SK-N-SH (cell line): Measurements from ENCODE around the gene FOXP1. TPM values are rescaled to one million over a fixed set of nuclear protein-coding genes. Genes with fewer than 3 reads are reported as not detected.

Source experiments
- CTCF ChIA-PET: fragments of 300-600, 350-600 bp; formaldehyde crosslinking; extraction: SDS; loops from one replicate; lab custom pipeline; 2021; lab: Yijun Ruan, JAX
- POLR2A ChIA-PET: fragments of 350-600 bp; sonication (Branson Sonifier 250); formaldehyde crosslinking; extraction: SDS; loops from one replicate; lab custom pipeline; 2020; ENCODE audit warnings: antibody characterized with exemption, inconsistent platforms; lab: Yijun Ruan, JAX
- DNase-seq: peaks from one replicate; pipeline ENCODE4 v3.0.0; 2012
- H2AFZ ChIP-seq: fragments of 200-600 bp; sonication (generic); 2 replicates; pipeline ENCODE4 v1.8.1; 2016; ENCODE audit warnings: antibody characterized with exemption, mild to moderate bottlenecking, low read depth
- H3F3A ChIP-seq: fragments of 200-600 bp; sonication (generic); replicated peaks from 2 replicates; pipeline ENCODE3; 2016; ENCODE audit warnings: antibody characterized with exemption, mild to moderate bottlenecking; ENCODE audit not compliant: insufficient read depth
- H3K27ac ChIP-seq, 2 experiments: fragments of 200-500 bp in 1 of 2; fragments of 200-600 bp in 1 of 2; sonication (Bioruptor generic) in 1 of 2; sonication (generic), shearing (Covaris generic) in 1 of 2; 2 replicates each; pipeline versions ENCODE4 v1.5.1 to v1.6.1; 2014 to 2016; ENCODE audit warnings: low read depth in 2 of 2, inconsistent platforms in 1 of 2, low read length in 1 of 2, mild to moderate bottlenecking in 1 of 2, mixed read lengths in 1 of 2
- H3K27me3 ChIP-seq: fragments of 200-600 bp; sonication (generic), shearing (Covaris generic); 2 replicates; pipeline ENCODE4 v1.6.1; 2016; ENCODE audit warnings: mixed run types; ENCODE audit not compliant: insufficient read depth
- H3K36me3 ChIP-seq, 2 experiments: fragments of 200-500 bp in 1 of 2; fragments of 200-600 bp in 1 of 2; sonication (Bioruptor generic) in 1 of 2; sonication (generic) in 1 of 2; replicated peaks in 1 of 2; 2 replicates each; pipeline versions ENCODE3 to v1.5.1; 2014 to 2016; ENCODE audit warnings: low read length in 1 of 2, mild to moderate bottlenecking in 1 of 2; ENCODE audit not compliant: insufficient read depth in 2 of 2, control insufficient read depth in 1 of 2
- H3K4me1 ChIP-seq, 2 experiments: fragments of 200-500 bp in 1 of 2; fragments of 200-600 bp in 1 of 2; sonication (Bioruptor generic) in 1 of 2; sonication (generic), shearing (Covaris generic) in 1 of 2; 2 replicates each; pipeline versions ENCODE4 v1.5.1 to v1.6.1; 2014 to 2016; ENCODE audit warnings: low read depth in 1 of 2, low read length in 1 of 2, mixed run types in 1 of 2; ENCODE audit not compliant: insufficient read depth in 2 of 2, control insufficient read depth in 1 of 2
- H3K4me2 ChIP-seq: fragments of 200-600 bp; sonication (generic), shearing (Covaris generic); 2 replicates; pipeline ENCODE4 v1.6.1; 2017; ENCODE audit warnings: mixed run types
- H3K4me3 ChIP-seq, 2 experiments: fragments of 200-500 bp in 1 of 2; fragments of 200-600 bp in 1 of 2; sonication (Bioruptor generic) in 1 of 2; sonication (generic), shearing (Covaris generic) in 1 of 2; 2 replicates each; pipeline versions ENCODE4 v1.5.1 to v1.8.1; 2014 to 2016; ENCODE audit warnings: low read depth in 2 of 2, inconsistent platforms in 1 of 2, low read length in 1 of 2, mild to moderate bottlenecking in 1 of 2, mixed read lengths in 1 of 2, moderate library complexity in 1 of 2
- H3K79me2 ChIP-seq: fragments of 200-600 bp; sonication (generic); 2 replicates; pipeline ENCODE4 v1.8.1; 2017; ENCODE audit warnings: mild to moderate bottlenecking; ENCODE audit not compliant: insufficient read depth
- H3K9ac ChIP-seq: fragments of 200-600 bp; sonication (generic); 2 replicates; pipeline ENCODE4 v1.6.1; 2017; ENCODE audit warnings: mixed run types
- H3K9me2 ChIP-seq: fragments of 200-600 bp; sonication (generic); 2 replicates; pipeline ENCODE4 v1.6.1; 2017; ENCODE audit warnings: mixed run types
- H3K9me3 ChIP-seq: fragments of 200-600 bp; sonication (generic); 2 replicates; pipeline ENCODE4 v1.6.1; 2017; ENCODE audit warnings: mixed run types, mild to moderate bottlenecking, moderate library complexity
- H4K20me1 ChIP-seq: fragments of 200-600 bp; sonication (generic); 2 replicates; pipeline ENCODE4 v1.6.1; 2017; ENCODE audit warnings: mild to moderate bottlenecking, mixed run types; ENCODE audit not compliant: insufficient read depth
- FOXJ3 ChIP-seq: sonication (generic); formaldehyde crosslinking; IDR thresholded peaks from 2 replicates; pipeline ENCODE4 v1.5.1; 2020; ENCODE audit warnings: mild to moderate bottlenecking, missing genetic modification reagents
- FOXM1 ChIP-seq: IDR thresholded peaks from 2 replicates; pipeline ENCODE4 v1.4.0; 2012; ENCODE audit warnings: low read depth, mild to moderate bottlenecking
- GABPA ChIP-seq: IDR thresholded peaks from 2 replicates; pipeline ENCODE4 v1.4.0; 2012; ENCODE audit warnings: low read depth, mild to moderate bottlenecking
- JUND ChIP-seq: IDR thresholded peaks from 2 replicates; pipeline ENCODE4 v1.4.0; 2012
- MAX ChIP-seq: IDR thresholded peaks from 2 replicates; pipeline ENCODE4 v1.4.0; 2012; ENCODE audit warnings: low read depth
- MXI1 ChIP-seq: IDR thresholded peaks from 2 replicates; pipeline ENCODE4 v1.6.1; 2012; ENCODE audit warnings: mild to moderate bottlenecking, low read depth, low read length, improper control_type of control experiment
- NRF1 ChIP-seq: IDR thresholded peaks from 2 replicates; pipeline ENCODE4 v1.6.1; 2012; ENCODE audit warnings: low read depth, mild to moderate bottlenecking, low read length
- RAD21 ChIP-seq: IDR thresholded peaks from 2 replicates; pipeline ENCODE4 v1.6.1; 2012; ENCODE audit warnings: mild to moderate bottlenecking, low read length
- RCOR1 ChIP-seq: fragments of 150-350 bp; IDR thresholded peaks from 2 replicates; pipeline ENCODE4 v1.6.1; 2017; ENCODE audit warnings: antibody characterized with exemption, low read length
- RFX5 ChIP-seq: IDR thresholded peaks from 2 replicates; pipeline ENCODE4 v1.6.1; 2012; ENCODE audit warnings: mild to moderate bottlenecking, improper control_type of control experiment, low read length
- SMC3 ChIP-seq: IDR thresholded peaks from 2 replicates; pipeline ENCODE4 v1.6.1; 2012; ENCODE audit warnings: low read depth, low read length, improper control_type of control experiment
- TAF1 ChIP-seq: IDR thresholded peaks from 2 replicates; pipeline ENCODE4 v1.6.1; 2012; ENCODE audit warnings: low read depth, mild to moderate bottlenecking, low read length, moderate library complexity, borderline replicate concordance
- TCF12 ChIP-seq: IDR thresholded peaks from 2 replicates; pipeline ENCODE4 v1.4.0; 2012
- USF2 ChIP-seq: fragments of 150-350 bp; IDR thresholded peaks from 2 replicates; pipeline ENCODE4 v1.6.1; 2017; ENCODE audit warnings: antibody characterized with exemption, low read length, low read depth, borderline replicate concordance
- WGBS: methylation state at CpG from one replicate; pipeline ENCODE4 v1.1.6; 2017; ENCODE audit warnings: low lambda C conversion rate; 5-methylcytosine and 5-hydroxymethylcytosine counted together
- polyA plus RNA-seq, 3 experiments: library from polyadenylated mRNA; depleted of rRNA; stranded (reverse); fragments of >200 nt; gene quantifications; 2 replicates each; pipeline ENCODE4 v1.2.3, GENCODE V29; 2012
- TF ChIP-seq, protein P1 (sequence below): fragments of 200-600 bp; sonication (generic); IDR thresholded peaks from 2 replicates; pipeline ENCODE4 v1.6.1; 2017; ENCODE audit warnings: antibody characterized with exemption, mild to moderate bottlenecking, moderate library complexity
- TF ChIP-seq, protein P2 (sequence below): fragments of 150-350 bp; IDR thresholded peaks from 2 replicates; pipeline ENCODE4 v1.6.1; 2016; ENCODE audit warnings: mild to moderate bottlenecking, low read depth, low read length

FOXP1 gene
- polyA plus RNA-seq, 1 of the 3 experiments (the other 2 are of a cell fraction): 8.8 TPM

- no peak for DNase-seq
- no peak overlapping the region for H2AFZ ChIP-seq
- H3K4me2 ChIP-seq: no peak overlapping the region
- no peaks in the 10 kb centered on the region for H4K20me1 ChIP-seq
- no peaks in the 10 kb centered on the region for H3K9me3 ChIP-seq
- peaks cover 24 to 44% of the 10 kb centered on the region in 2 experiments for H3K4me1 ChIP-seq
- no peaks in the 10 kb centered on the region for H3K27me3 ChIP-seq
- H3F3A ChIP-seq: peaks cover 14% of the 10 kb centered on the region
- no peak overlapping the region; a peak in 1 of 4 replicates for H3K27ac ChIP-seq
- H3K4me3 ChIP-seq: no peak overlapping the region
- 91% methylated on average over 4 of the region's 4 CpGs for WGBS
- peaks cover 95% of the 10 kb centered on the region for H3K79me2 ChIP-seq
- POLR2A ChIA-PET: no interaction called here
- TF ChIP-seq MAX (no peak), NRF1 (no peak), RCOR1 (no peak), RAD21 (no peak), FOXJ3 (CRISPR knock-in tag) (no peak), JUND (no peak)
- TF ChIP-seq, all 33 proteins: peak for 0
- Histone ChIP-seq H3K36me3 (no peaks in the 10 kb centered on the region), H3K9ac (no peak overlapping the region), H3K9me2 (no peaks in the 10 kb centered on the region)
- CTCF ChIA-PET: interaction anchor here (1.0 kb wide), 1 partner anchor 140 kb away, joined by 3 read pairs; no protein-coding TSS in a partner anchor
These were observed 137.3 kb downstream of the FOXP1 start for GRCh38 chr3:71446260-71446659.

GRCh38 chr3:71444861-71445259 is 138.7 kb downstream of the FOXP1 start:
- ChIA-PET CTCF (interaction anchor here (1.0 to 1.4 kb wide), 3 partner anchors 14 to 374 kb away, joined by 3 to 5 read pairs (median 5); no protein-coding TSS in a partner anchor), POLR2A (interaction anchor here (0.5 to 1.3 kb wide), 2 partner anchors 82 to 97 kb away, joined by 3 to 5 read pairs; no protein-coding TSS in a partner anchor)
- no peak for DNase-seq
- H2AFZ ChIP-seq: no peak overlapping the region
- H3F3A ChIP-seq: peaks cover 14% of the 10 kb centered on the region
- peaks cover 24 to 44% of the 10 kb centered on the region in 2 experiments for H3K4me1 ChIP-seq
- H3K9ac ChIP-seq: no peak overlapping the region; the same call in 1 of the 2 replicates
- no peaks in the 10 kb centered on the region for H3K27me3 ChIP-seq
- peak overlapping the region; percentile 73 to 93 for H3K27ac ChIP-seq
- WGBS: 54% methylated on average over 4 of the region's 4 CpGs
- H3K4me2 ChIP-seq: peak overlapping the region; percentile 49
- peak overlapping the region in 1 of 2 experiments; percentile 33; a peak in 2 of 4 replicates for H3K4me3 ChIP-seq
- no peaks in the 10 kb centered on the region for H3K36me3 ChIP-seq
- no peaks in the 10 kb centered on the region for H3K9me3 ChIP-seq
- peaks cover 96% of the 10 kb centered on the region for H3K79me2 ChIP-seq
- TF ChIP-seq RFX5 (no peak), MAX (no peak), USF2 (no peak), SMC3 (no peak), GABPA (no peak), MXI1 (no peak), TAF1 (no peak), TCF12 (no peak), FOXM1 (no peak)
- TF ChIP-seq, protein P1, sequence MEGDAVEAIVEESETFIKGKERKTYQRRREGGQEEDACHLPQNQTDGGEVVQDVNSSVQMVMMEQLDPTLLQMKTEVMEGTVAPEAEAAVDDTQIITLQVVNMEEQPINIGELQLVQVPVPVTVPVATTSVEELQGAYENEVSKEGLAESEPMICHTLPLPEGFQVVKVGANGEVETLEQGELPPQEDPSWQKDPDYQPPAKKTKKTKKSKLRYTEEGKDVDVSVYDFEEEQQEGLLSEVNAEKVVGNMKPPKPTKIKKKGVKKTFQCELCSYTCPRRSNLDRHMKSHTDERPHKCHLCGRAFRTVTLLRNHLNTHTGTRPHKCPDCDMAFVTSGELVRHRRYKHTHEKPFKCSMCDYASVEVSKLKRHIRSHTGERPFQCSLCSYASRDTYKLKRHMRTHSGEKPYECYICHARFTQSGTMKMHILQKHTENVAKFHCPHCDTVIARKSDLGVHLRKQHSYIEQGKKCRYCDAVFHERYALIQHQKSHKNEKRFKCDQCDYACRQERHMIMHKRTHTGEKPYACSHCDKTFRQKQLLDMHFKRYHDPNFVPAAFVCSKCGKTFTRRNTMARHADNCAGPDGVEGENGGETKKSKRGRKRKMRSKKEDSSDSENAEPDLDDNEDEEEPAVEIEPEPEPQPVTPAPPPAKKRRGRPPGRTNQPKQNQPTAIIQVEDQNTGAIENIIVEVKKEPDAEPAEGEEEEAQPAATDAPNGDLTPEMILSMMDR: no peak
- TF ChIP-seq, protein P2, sequence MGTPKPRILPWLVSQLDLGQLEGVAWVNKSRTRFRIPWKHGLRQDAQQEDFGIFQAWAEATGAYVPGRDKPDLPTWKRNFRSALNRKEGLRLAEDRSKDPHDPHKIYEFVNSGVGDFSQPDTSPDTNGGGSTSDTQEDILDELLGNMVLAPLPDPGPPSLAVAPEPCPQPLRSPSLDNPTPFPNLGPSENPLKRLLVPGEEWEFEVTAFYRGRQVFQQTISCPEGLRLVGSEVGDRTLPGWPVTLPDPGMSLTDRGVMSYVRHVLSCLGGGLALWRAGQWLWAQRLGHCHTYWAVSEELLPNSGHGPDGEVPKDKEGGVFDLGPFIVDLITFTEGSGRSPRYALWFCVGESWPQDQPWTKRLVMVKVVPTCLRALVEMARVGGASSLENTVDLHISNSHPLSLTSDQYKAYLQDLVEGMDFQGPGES: no peak
- H3K9me2 ChIP-seq: no peaks in the 10 kb centered on the region
- no peaks in the 10 kb centered on the region for H4K20me1 ChIP-seq
